ENCODE results near the gene STK38.

- TF ChIP-seq TAF1 (IDR thresholded peaks at IDR 0.05; ENCODE audit: low read depth, low read length) (no peak), POLR2AphosphoS5 (IDR thresholded peaks at IDR 0.05; ENCODE audit: low read depth, low read length) (no peak), POLR2A (IDR thresholded peaks at IDR 0.05; ENCODE audit: low read depth, low read length) (no peak), SPI1 (IDR thresholded peaks at IDR 0.05; ENCODE audit: low read depth, low read length) (no peak)
These were observed 27.4 kb upstream of the STK38 start for GRCh38 chr6:36574679-36575078.

Measured in GM12891 (cell line).